Spinal cord (tissue), 10 donors: ENCODE results near the gene LAMB4. TPM values are rescaled to one million over a fixed set of nuclear protein-coding genes. Genes with fewer than 3 reads are reported as not detected.

ENCODE experiments used
- DNase-seq, 6 donors: peaks; one replicate each; pipeline versions ENCODE4 v3.0.0 to v3.0.0-alpha.2; 2013 to 2015; ENCODE audit warnings: low spot score in 6 of 6, low read depth in 4 of 6
- H3K27ac ChIP-seq: one replicate; pipeline ENCODE4 v1.5.1; 2013; ENCODE audit warnings: low read depth, low read length, control low read depth
- H3K27me3 ChIP-seq: one replicate; pipeline ENCODE4 v1.6.1; 2013; ENCODE audit warnings: low read length; ENCODE audit not compliant: control insufficient read depth, insufficient read depth
- H3K36me3 ChIP-seq: one replicate; pipeline ENCODE4 v1.6.1; 2013; ENCODE audit warnings: low read length; ENCODE audit not compliant: control insufficient read depth, insufficient read depth
- H3K4me1 ChIP-seq: one replicate; pipeline ENCODE4 v1.6.1; 2013; ENCODE audit warnings: low read length; ENCODE audit not compliant: control insufficient read depth, insufficient read depth
- H3K4me3 ChIP-seq: one replicate; pipeline ENCODE4 v1.5.1; 2013; ENCODE audit warnings: low read depth, low read length, control low read depth
- H3K9me3 ChIP-seq: one replicate; pipeline ENCODE4 v1.6.1; 2013; ENCODE audit warnings: low read length; ENCODE audit not compliant: control insufficient read depth, insufficient read depth
- WGBS: methylation state at CpG from one replicate; pipeline ENCODE4 v1.1.5; 2013; ENCODE audit warnings: missing lambda C conversion rate; ENCODE audit not compliant: insufficient coverage; 5-methylcytosine and 5-hydroxymethylcytosine counted together
- polyA plus RNA-seq, 2 donors: library from polyadenylated mRNA; unstranded; fragments of 120-200 nt; gene quantifications; one replicate each; pipeline ENCODE4 v1.2.1, GENCODE V29; 2013; ENCODE audit not compliant: insufficient read length in 2 of 2
- total RNA-seq, 2 donors: library from RNA; depleted of rRNA in 1 of 2; stranded (reverse); fragments of 120-200 nt in 1 of 2; fragments of >200 nt in 1 of 2; gene quantifications; one replicate each; pipeline versions ENCODE4 v1.2.3 to v1.2.4, GENCODE V29; 2013 to 2014
- donor health status: healthy.

Gene LAMB4
- total and polyA plus RNA-seq, 4 donors: 0.19 to 0.50 (median 0.29) TPM

- H3K27ac ChIP-seq: peak overlapping the region; percentile 79
- WGBS: 83% methylated on average over 1 of the region's 2 CpGs
Measured at GRCh38 chr7:107998150-107998549, 132.0 kb downstream of the LAMB4 start.

GRCh38 chr7:107996072-107996882 lies 133.9 kb downstream of the LAMB4 start:
- Histone ChIP-seq H3K27me3 (peaks cover 9% of the 10 kb centered on the region), H3K4me1 (peaks cover 7% of the 10 kb centered on the region), H3K36me3 (no peaks in the 10 kb centered on the region), H3K4me3 (no peak overlapping the region), H3K27ac (peak overlapping the region; percentile 83), H3K9me3 (no peaks in the 10 kb centered on the region)
- no CpG with 5 or more reads among the region's 7 CpGs for WGBS
- peak in 1 of 6 donors; percentile 21 for DNase-seq

More at GRCh38 chr7:107998150-107998549, 132.0 kb downstream of the LAMB4 start:
- H3K9me3 ChIP-seq: no peaks in the 10 kb centered on the region
- H3K36me3 ChIP-seq: no peaks in the 10 kb centered on the region
- H3K27me3 ChIP-seq: peaks cover 20% of the 10 kb centered on the region
- no peak for DNase-seq
- no peak overlapping the region for H3K4me3 ChIP-seq
- H3K4me1 ChIP-seq: peaks cover 26% of the 10 kb centered on the region

GRCh38 chr7:107995184-107996071 lies 134.7 kb downstream of the LAMB4 start:
- WGBS: 22% methylated on average over 4 of the region's 6 CpGs
- peaks cover 3% of the 10 kb centered on the region for H3K27me3 ChIP-seq
- H3K4me3 ChIP-seq: no peak overlapping the region
- peak in 2 of 6 donors; percentile 67 to 82 for DNase-seq
- peaks cover 3% of the 10 kb centered on the region for H3K4me1 ChIP-seq
- H3K9me3 ChIP-seq: no peaks in the 10 kb centered on the region
- H3K27ac ChIP-seq: peak overlapping the region; percentile 83
- no peaks in the 10 kb centered on the region for H3K36me3 ChIP-seq

GRCh38 chr7:107994421-107995030 lies 135.6 kb downstream of the LAMB4 start:
- H3K4me1 ChIP-seq: peaks cover 3% of the 10 kb centered on the region
- no peak overlapping the region for H3K4me3 ChIP-seq
- H3K36me3 ChIP-seq: no peaks in the 10 kb centered on the region
- no peaks in the 10 kb centered on the region for H3K9me3 ChIP-seq
- no peaks in the 10 kb centered on the region for H3K27me3 ChIP-seq
- DNase-seq: no peak
- H3K27ac ChIP-seq: peak overlapping the region; percentile 83
- WGBS: no CpG with 5 or more reads among the region's 2 CpGs

GRCh38 chr7:107993891-107994291 lies 136.3 kb downstream of the LAMB4 start:
- Histone ChIP-seq H3K9me3 (no peaks in the 10 kb centered on the region), H3K36me3 (no peaks in the 10 kb centered on the region), H3K4me3 (no peak overlapping the region), H3K27ac (peak overlapping the region; percentile 83), H3K27me3 (no peaks in the 10 kb centered on the region), H3K4me1 (peaks cover 3% of the 10 kb centered on the region)
- DNase-seq: peak in 1 of 6 donors; percentile 28
- no CpG with 5 or more reads among the region's 1 CpG for WGBS

- Histone ChIP-seq H3K4me3 (no peak overlapping the region), H3K27ac (no peak overlapping the region), H3K9me3 (no peaks in the 10 kb centered on the region), H3K27me3 (peaks cover 2% of the 10 kb centered on the region), H3K36me3 (no peaks in the 10 kb centered on the region), H3K4me1 (peaks cover 3% of the 10 kb centered on the region)
- WGBS: 68% methylated on average over 2 of the region's 9 CpGs
- DNase-seq: no peak
Measured at GRCh38 chr7:107989618-107990373, 140.4 kb downstream of the LAMB4 start.

GRCh38 chr7:107982918-107983389 lies 147.2 kb downstream of the LAMB4 start:
- Histone ChIP-seq H3K36me3 (peaks cover 4% of the 10 kb centered on the region), H3K4me1 (no peaks in the 10 kb centered on the region), H3K4me3 (no peak overlapping the region), H3K9me3 (no peaks in the 10 kb centered on the region), H3K27me3 (peaks cover under 1% of the 10 kb centered on the region), H3K27ac (peak overlapping the region; percentile 29)
- peak in 1 of 6 donors; percentile 56 for DNase-seq
- WGBS: 100% methylated on average over 1 of the region's 2 CpGs

- DNase-seq: peak in 2 of 6 donors; percentile 35 to 41
- Histone ChIP-seq H3K4me3 (no peak overlapping the region), H3K27ac (peak overlapping the region; percentile 29), H3K27me3 (no peaks in the 10 kb centered on the region), H3K36me3 (peaks cover 8% of the 10 kb centered on the region), H3K4me1 (peaks cover 4% of the 10 kb centered on the region), H3K9me3 (no peaks in the 10 kb centered on the region)
- WGBS: 58% methylated on average over 3 of the region's 9 CpGs
Measured at GRCh38 chr7:107982042-107982840, 147.9 kb downstream of the LAMB4 start.
